ENCODE results near the gene ORAI2.
"Not testable (repeated sequence)": the region's sequence is repeated elsewhere in the genome, so short reads cannot be mapped to it uniquely, and the experiment has no call there.

DNA sequence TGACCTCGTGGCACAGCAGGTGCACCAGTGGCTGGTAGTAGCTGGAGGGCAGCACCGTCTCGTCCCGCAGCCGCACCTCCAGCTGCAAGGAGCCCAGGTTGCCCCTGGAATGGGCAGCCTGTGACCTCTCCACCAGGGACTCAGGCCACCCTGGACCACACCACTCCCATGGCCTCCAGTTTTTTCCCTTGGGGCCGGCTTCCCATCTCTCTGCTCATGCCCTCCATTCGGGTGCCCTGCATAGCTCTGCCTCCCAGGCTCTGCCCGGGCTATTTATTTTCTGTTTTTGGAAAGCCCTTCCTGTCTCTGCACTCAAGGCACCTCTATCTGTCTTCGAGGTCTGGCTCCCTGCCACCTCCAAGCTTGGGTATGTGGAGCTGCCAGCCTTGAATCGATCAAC is 63.5 kb downstream of the ORAI2 start:
- TF ChIP-seq, protein P1, sequence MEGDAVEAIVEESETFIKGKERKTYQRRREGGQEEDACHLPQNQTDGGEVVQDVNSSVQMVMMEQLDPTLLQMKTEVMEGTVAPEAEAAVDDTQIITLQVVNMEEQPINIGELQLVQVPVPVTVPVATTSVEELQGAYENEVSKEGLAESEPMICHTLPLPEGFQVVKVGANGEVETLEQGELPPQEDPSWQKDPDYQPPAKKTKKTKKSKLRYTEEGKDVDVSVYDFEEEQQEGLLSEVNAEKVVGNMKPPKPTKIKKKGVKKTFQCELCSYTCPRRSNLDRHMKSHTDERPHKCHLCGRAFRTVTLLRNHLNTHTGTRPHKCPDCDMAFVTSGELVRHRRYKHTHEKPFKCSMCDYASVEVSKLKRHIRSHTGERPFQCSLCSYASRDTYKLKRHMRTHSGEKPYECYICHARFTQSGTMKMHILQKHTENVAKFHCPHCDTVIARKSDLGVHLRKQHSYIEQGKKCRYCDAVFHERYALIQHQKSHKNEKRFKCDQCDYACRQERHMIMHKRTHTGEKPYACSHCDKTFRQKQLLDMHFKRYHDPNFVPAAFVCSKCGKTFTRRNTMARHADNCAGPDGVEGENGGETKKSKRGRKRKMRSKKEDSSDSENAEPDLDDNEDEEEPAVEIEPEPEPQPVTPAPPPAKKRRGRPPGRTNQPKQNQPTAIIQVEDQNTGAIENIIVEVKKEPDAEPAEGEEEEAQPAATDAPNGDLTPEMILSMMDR (conservative IDR thresholded peaks at IDR 0.05; ENCODE audit: low read length): not testable (repeated sequence)
- TF ChIP-seq EZH2phosphoT487 (IDR thresholded peaks at IDR 0.05; ENCODE audit: borderline replicate concordance): not testable (repeated sequence)

Measured in Loucy (cell line).